Neural progenitor cell (in vitro differentiated cells): ENCODE measurements around the gene RBP7. TPM values are rescaled to one million over a fixed set of nuclear protein-coding genes. Genes with fewer than 3 reads are reported as not detected.

Experiments
- DNase-seq: peaks from one replicate; pipeline ENCODE4 v3.0.0-alpha.2; 2016; ENCODE audit warnings: low spot score
- H2AFZ ChIP-seq: fragments of 200-600 bp; sonication (generic); replicated peaks from 2 replicates; pipeline ENCODE4 v1.6.1; 2016; ENCODE audit warnings: antibody characterized with exemption
- H3F3A ChIP-seq: fragments of 200-600 bp; sonication (generic); 2 replicates; pipeline ENCODE4 v1.6.1; 2016; ENCODE audit warnings: antibody characterized with exemption, low read depth
- H3K27ac ChIP-seq: fragments of 200-600 bp; sonication (generic); 2 replicates; pipeline ENCODE4 v1.5.1; 2016; ENCODE audit warnings: mild to moderate bottlenecking
- H3K27me3 ChIP-seq: fragments of 200-600 bp; sonication (generic); 2 replicates; pipeline ENCODE4 v1.6.1; 2016; ENCODE audit warnings: mild to moderate bottlenecking, moderate library complexity
- H3K36me3 ChIP-seq: fragments of 200-600 bp; sonication (generic); 2 replicates; pipeline ENCODE4 v1.5.1; 2016
- H3K4me1 ChIP-seq: fragments of 200-600 bp; sonication (generic); 2 replicates; pipeline ENCODE4 v1.6.1; 2016; ENCODE audit warnings: mixed run types
- H3K4me2 ChIP-seq: fragments of 200-600 bp; sonication (generic); 2 replicates; pipeline ENCODE4 v1.6.1; 2016
- H3K4me3 ChIP-seq: fragments of 200-600 bp; sonication (generic); 2 replicates; pipeline ENCODE4 v1.5.1; 2016
- H3K79me2 ChIP-seq: fragments of 200-600 bp; sonication (generic); 2 replicates; pipeline ENCODE4 v1.6.1; 2016; ENCODE audit warnings: low read depth
- H3K9ac ChIP-seq: fragments of 200-600 bp; sonication (generic); 2 replicates; pipeline ENCODE4 v1.6.1; 2016
- H3K9me3 ChIP-seq: fragments of 200-600 bp; sonication (generic); 2 replicates; pipeline ENCODE4 v1.5.1; 2016; ENCODE audit warnings: low read depth
- H4K20me1 ChIP-seq: fragments of 200-600 bp; sonication (generic); 2 replicates; pipeline ENCODE4 v1.6.1; 2016; ENCODE audit warnings: low read depth
- H3K27ac Mint-ChIP-seq: 3 replicates; pipeline ENCODE4 v1.8.0; 2021; ENCODE audit warnings: mixed read lengths
- H3K27me3 Mint-ChIP-seq: 2 replicates; pipeline ENCODE4 v1.8.0; 2022; ENCODE audit warnings: low read depth, mild to moderate bottlenecking, inconsistent platforms, moderate library complexity, mixed read lengths; ENCODE audit not compliant: insufficient read depth
- H3K36me3 Mint-ChIP-seq: 3 replicates; pipeline ENCODE4 v1.8.0; 2021; ENCODE audit warnings: mixed read lengths
- H3K4me1 Mint-ChIP-seq: 3 replicates; pipeline ENCODE4 v1.8.0; 2021; ENCODE audit warnings: mixed read lengths
- H3K4me3 Mint-ChIP-seq: 3 replicates; pipeline ENCODE4 v1.8.0; 2021; ENCODE audit warnings: mild to moderate bottlenecking, moderate library complexity, mixed read lengths
- H3K9me3 Mint-ChIP-seq: 3 replicates; pipeline ENCODE4 v1.8.0; 2020; ENCODE audit warnings: mixed read lengths
- EZH2 ChIP-seq: fragments of 200-600 bp; sonication (generic); IDR thresholded peaks from 2 replicates; pipeline ENCODE4 v1.6.1; 2017; ENCODE audit warnings: antibody characterized with exemption, mild to moderate bottlenecking, moderate library complexity
- EZH2phosphoT487 ChIP-seq: fragments of 200-600 bp; sonication (generic); IDR thresholded peaks from 2 replicates; pipeline ENCODE4 v1.6.1; 2017; ENCODE audit warnings: antibody characterized with exemption
- total RNA-seq: library from RNA; depleted of rRNA; stranded (reverse); fragments of >200 nt; gene quantifications from 2 replicates; pipeline ENCODE4 v1.2.3, GENCODE V29; 2015; ENCODE audit warnings: low replicate concordance
- TF ChIP-seq, protein P1 (sequence below): fragments of 200-600 bp; sonication (generic); IDR thresholded peaks from 2 replicates; pipeline ENCODE4 v1.5.1; 2017; ENCODE audit warnings: antibody characterized with exemption, mild to moderate bottlenecking

The RBP7 gene
- total RNA-seq, 1 donor from 2014 or later, result not detected

DNA sequence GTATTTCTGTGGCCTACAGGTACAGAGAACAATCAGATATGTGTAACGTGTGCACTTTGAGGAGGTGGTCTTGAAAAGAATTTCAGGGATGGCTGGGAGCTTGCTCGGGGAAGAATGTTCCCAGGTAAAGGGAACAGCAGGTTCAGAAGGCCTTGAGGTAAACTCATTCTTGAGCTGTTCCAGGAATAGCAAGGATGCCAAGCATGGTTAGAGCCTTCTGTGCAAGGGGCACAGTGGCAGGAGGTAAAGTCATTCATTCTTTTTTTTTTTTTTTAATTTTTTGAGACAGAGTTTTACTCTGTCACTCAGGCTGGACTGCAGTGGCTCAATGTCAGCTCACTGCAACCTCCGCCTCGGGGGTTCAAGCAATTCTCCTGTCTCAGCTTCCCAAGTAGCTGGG lies 45.7 kb downstream of the RBP7 start:
- Mint-ChIP-seq H3K9me3 (no peaks in the 10 kb centered on the region), H3K27ac (no peak overlapping the region), H3K4me1 (peaks cover 23% of the 10 kb centered on the region), H3K27me3 (peaks cover 2% of the 10 kb centered on the region), H3K36me3 (peaks cover 15% of the 10 kb centered on the region), H3K4me3 (no peak overlapping the region)
- no peak overlapping the region for H3K27ac ChIP-seq
- no peak overlapping the region for H3K4me3 ChIP-seq
- no peak overlapping the region for H3K4me2 ChIP-seq
- H3K27me3 ChIP-seq, result no peaks in the 10 kb centered on the region
- peaks cover 100% of the 10 kb centered on the region for H3K79me2 ChIP-seq
- H4K20me1 ChIP-seq, result peaks cover 60% of the 10 kb centered on the region
- H3K9me3 ChIP-seq, result no peaks in the 10 kb centered on the region
- peaks cover 15% of the 10 kb centered on the region for H3K4me1 ChIP-seq
- no peak overlapping the region for H3K9ac ChIP-seq
- no peak for DNase-seq
- H3F3A ChIP-seq, result peaks cover 8% of the 10 kb centered on the region
- no peaks in the 10 kb centered on the region for H3K36me3 ChIP-seq
- no peak overlapping the region for H2AFZ ChIP-seq
- TF ChIP-seq, protein P1, sequence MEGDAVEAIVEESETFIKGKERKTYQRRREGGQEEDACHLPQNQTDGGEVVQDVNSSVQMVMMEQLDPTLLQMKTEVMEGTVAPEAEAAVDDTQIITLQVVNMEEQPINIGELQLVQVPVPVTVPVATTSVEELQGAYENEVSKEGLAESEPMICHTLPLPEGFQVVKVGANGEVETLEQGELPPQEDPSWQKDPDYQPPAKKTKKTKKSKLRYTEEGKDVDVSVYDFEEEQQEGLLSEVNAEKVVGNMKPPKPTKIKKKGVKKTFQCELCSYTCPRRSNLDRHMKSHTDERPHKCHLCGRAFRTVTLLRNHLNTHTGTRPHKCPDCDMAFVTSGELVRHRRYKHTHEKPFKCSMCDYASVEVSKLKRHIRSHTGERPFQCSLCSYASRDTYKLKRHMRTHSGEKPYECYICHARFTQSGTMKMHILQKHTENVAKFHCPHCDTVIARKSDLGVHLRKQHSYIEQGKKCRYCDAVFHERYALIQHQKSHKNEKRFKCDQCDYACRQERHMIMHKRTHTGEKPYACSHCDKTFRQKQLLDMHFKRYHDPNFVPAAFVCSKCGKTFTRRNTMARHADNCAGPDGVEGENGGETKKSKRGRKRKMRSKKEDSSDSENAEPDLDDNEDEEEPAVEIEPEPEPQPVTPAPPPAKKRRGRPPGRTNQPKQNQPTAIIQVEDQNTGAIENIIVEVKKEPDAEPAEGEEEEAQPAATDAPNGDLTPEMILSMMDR, result no peak
- no peak for TF ChIP-seq EZH2phosphoT487
- TF ChIP-seq EZH2, result no peak

DNA sequence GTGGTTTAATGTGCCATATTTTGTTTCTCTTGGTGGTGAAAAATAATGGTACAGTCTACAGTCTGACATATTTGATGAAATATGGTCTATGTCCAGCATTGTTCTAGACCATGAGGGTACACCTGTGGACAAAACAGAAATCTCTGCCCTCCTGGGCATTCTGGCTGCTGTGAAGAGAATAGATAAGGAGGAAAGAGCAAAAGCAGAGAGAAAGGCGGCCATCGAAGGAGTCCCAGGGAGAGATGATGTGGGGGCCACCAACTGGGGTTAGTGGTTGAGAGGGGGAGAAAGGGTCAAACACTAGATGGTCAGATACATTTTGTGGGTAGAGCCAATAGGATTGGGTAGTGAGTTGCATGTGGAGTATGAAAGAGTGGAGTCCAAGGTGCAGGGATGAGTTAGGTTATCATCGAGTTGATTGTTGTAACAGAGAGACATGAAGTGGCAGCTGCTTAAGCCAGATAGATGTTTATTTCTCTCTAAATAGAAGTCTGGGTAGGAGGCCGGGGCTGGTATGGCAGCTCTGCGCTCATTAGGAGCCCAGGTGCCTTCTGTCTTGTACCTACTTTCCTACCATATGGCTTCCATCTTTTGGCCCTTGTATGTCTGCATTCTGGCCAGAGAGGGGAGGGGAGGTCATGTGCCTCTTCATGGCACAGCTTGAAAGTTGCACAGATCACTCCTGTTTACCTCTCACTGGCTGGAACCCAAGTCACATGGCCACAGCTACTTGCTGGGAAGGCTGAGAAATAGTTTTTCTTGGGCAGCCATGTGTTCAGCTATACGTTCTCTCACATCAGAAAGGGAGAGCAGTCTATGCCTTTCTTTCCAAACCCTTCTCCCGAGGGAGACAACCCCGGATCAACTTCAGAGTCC lies 48.7 kb downstream of the RBP7 start:
- Mint-ChIP-seq H3K27me3 (peaks cover under 1% of the 10 kb centered on the region), H3K27ac (no peak overlapping the region), H3K9me3 (no peaks in the 10 kb centered on the region), H3K36me3 (peaks cover 20% of the 10 kb centered on the region), H3K4me3 (no peak overlapping the region), H3K4me1 (peaks cover 19% of the 10 kb centered on the region)
- no peak for DNase-seq
- H3K4me3 ChIP-seq, result no peak overlapping the region
- H3K4me2 ChIP-seq, result peak overlapping the region; percentile 27
- peaks cover 8% of the 10 kb centered on the region for H3F3A ChIP-seq
- peaks cover 15% of the 10 kb centered on the region for H3K4me1 ChIP-seq
- TF ChIP-seq EZH2phosphoT487 (no peak), EZH2 (no peak)
- TF ChIP-seq, protein P1, result no peak
- no peaks in the 10 kb centered on the region for H3K9me3 ChIP-seq
- peaks cover 61% of the 10 kb centered on the region for H4K20me1 ChIP-seq
- peaks cover 100% of the 10 kb centered on the region for H3K79me2 ChIP-seq
- no peak overlapping the region for H3K9ac ChIP-seq
- no peaks in the 10 kb centered on the region for H3K27me3 ChIP-seq
- H2AFZ ChIP-seq, result no peak overlapping the region
- H3K27ac ChIP-seq, result no peak overlapping the region
- H3K36me3 ChIP-seq, result no peaks in the 10 kb centered on the region

GRCh38 chr1:10046356-10047085 lies 49.5 kb downstream of the RBP7 start:
- H3F3A ChIP-seq, result peaks cover 8% of the 10 kb centered on the region
- TF ChIP-seq EZH2phosphoT487, result no peak
- TF ChIP-seq, protein P1, result no peak

More at GRCh38 chr1:10046356-10047085, 49.5 kb downstream of the RBP7 start:
- no peaks in the 10 kb centered on the region for H3K9me3 Mint-ChIP-seq
- peak overlapping the region; percentile 27 for H3K4me2 ChIP-seq
- peak; percentile 6 for DNase-seq
- H3K27me3 Mint-ChIP-seq, result no peaks in the 10 kb centered on the region
- no peaks in the 10 kb centered on the region for H3K9me3 ChIP-seq
- H3K4me3 ChIP-seq, result no peak overlapping the region
- no peaks in the 10 kb centered on the region for H3K27me3 ChIP-seq
- peaks cover 26% of the 10 kb centered on the region for H3K36me3 Mint-ChIP-seq
- H3K4me1 Mint-ChIP-seq, result peaks cover 21% of the 10 kb centered on the region
- H4K20me1 ChIP-seq, result peaks cover 59% of the 10 kb centered on the region
- no peak overlapping the region for H3K27ac ChIP-seq
- no peak overlapping the region for H3K27ac Mint-ChIP-seq
- H3K9ac ChIP-seq, result no peak overlapping the region
- H3K4me1 ChIP-seq, result peaks cover 17% of the 10 kb centered on the region
- H3K36me3 ChIP-seq, result no peaks in the 10 kb centered on the region
- peaks cover 100% of the 10 kb centered on the region for H3K79me2 ChIP-seq
- H2AFZ ChIP-seq, result no peak overlapping the region
- H3K4me3 Mint-ChIP-seq, result peak overlapping the region; percentile 27
